Hypothalamus (tissue), 51 donors: Measurements from ENCODE around the gene GRM8.

ENCODE experiments used
- DNase-seq, 51 donors: peaks; one replicate each; lab custom pipeline; 2025; lab: John Stamatoyannopoulos, UW

The GRM8 gene

GRCh38 chr7:127152423-127152822 lies 100.3 kb downstream of the GRM8 start:
- DNase-seq, result no peak

- DNase-seq, result no peak
These were observed 101.4 kb downstream of the GRM8 start for GRCh38 chr7:127151379-127151778.

GRCh38 chr7:127150543-127150942 lies 102.2 kb downstream of the GRM8 start:
- no peak for DNase-seq

GRCh38 chr7:127146746-127147536 lies 105.8 kb downstream of the GRM8 start:
- no peak for DNase-seq

GRCh38 chr7:127137146-127137545 lies 115.6 kb downstream of the GRM8 start:
- DNase-seq, result no peak

- DNase-seq, result no peak
These were observed 116.8 kb downstream of the GRM8 start for GRCh38 chr7:127135871-127136485.

GRCh38 chr7:127123220-127123619 lies 129.5 kb downstream of the GRM8 start:
- DNase-seq, result no peak

- no peak for DNase-seq
These were observed 133.2 kb downstream of the GRM8 start for GRCh38 chr7:127119517-127119916.

GRCh38 chr7:127114742-127115265 lies 137.9 kb downstream of the GRM8 start:
- DNase-seq, result no peak

GRCh38 chr7:127107601-127108007 lies 145.1 kb downstream of the GRM8 start:
- peak in 27 of 51 donors; percentile 0 to 40 (median 15) for DNase-seq

- DNase-seq, result no peak
These were observed 159.4 kb downstream of the GRM8 start for GRCh38 chr7:127093340-127093739.

- no peak for DNase-seq
These were observed 161.1 kb downstream of the GRM8 start for GRCh38 chr7:127091620-127092019.

- no peak for DNase-seq
These were observed 163.6 kb downstream of the GRM8 start for GRCh38 chr7:127089146-127089545.

- DNase-seq, result no peak
These were observed 171.2 kb downstream of the GRM8 start for GRCh38 chr7:127081539-127081938.

GRCh38 chr7:127080576-127080975 lies 172.2 kb downstream of the GRM8 start:
- DNase-seq, result no peak

- DNase-seq, result no peak
These were observed 185.8 kb downstream of the GRM8 start for GRCh38 chr7:127066974-127067373.

GRCh38 chr7:127059475-127059874 lies 193.3 kb downstream of the GRM8 start:
- no peak for DNase-seq

- DNase-seq, result no peak
These were observed 194.8 kb downstream of the GRM8 start for GRCh38 chr7:127057918-127058317.

GRCh38 chr7:127056202-127056601 lies 196.5 kb downstream of the GRM8 start:
- DNase-seq, result no peak

- DNase-seq, result no peak
These were observed 205.2 kb downstream of the GRM8 start for GRCh38 chr7:127047521-127047920.

- DNase-seq, result no peak
These were observed 210.9 kb downstream of the GRM8 start for GRCh38 chr7:127041689-127042452.
